Measurements from ENCODE around the gene ITPR2.
"Not testable (repeated sequence)": the region's sequence is repeated elsewhere in the genome, so short reads cannot be mapped to it uniquely, and the experiment has no call there.

Gene ITPR2

DNA sequence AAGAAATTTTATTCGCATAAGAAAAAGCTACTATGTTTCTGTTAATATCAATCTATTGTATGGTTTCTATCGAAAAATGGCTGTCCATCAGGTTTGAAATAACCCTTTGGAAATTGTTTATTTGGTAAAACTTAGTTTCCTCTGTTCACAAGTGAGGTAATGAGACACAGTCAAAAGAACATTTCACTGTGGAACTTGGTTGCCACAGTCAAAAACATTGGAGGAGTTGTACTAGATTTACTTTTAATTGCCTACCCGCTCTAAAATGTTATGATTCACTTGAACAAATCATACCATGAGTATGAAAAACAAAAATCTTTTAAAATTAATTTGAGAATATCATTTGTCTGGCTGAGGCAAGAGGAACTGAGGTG lies 46.5 kb downstream of the ITPR2 start:
- no peak for DNase-seq

DNA sequence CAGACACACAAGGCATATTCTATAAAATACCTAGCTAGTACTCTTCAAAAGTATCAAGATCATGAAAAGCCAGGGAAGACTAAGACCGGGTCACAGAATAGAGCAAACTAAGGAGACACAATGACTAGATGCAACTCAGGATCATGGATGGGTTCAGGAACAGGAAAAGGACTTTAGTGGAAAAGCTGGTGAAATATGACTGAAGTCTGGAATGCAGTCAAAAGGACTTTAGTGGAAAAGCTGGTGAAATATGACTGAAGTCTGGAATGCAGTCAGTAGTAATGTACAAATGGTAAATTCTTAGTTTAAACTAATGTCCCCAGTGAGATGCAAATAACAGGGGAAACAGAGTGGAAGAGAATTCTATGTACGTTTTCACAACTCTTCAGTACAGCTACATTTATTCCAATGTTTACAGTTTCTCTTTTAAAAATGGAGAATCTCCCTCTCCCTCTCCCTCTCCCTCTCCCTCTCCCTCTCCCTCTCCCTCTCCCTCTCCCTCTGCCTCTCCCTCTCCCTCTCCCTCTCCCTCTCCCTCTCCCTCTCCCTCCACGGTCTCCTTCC lies 49.1 kb downstream of the ITPR2 start:
- not testable (repeated sequence) for DNase-seq

DNA sequence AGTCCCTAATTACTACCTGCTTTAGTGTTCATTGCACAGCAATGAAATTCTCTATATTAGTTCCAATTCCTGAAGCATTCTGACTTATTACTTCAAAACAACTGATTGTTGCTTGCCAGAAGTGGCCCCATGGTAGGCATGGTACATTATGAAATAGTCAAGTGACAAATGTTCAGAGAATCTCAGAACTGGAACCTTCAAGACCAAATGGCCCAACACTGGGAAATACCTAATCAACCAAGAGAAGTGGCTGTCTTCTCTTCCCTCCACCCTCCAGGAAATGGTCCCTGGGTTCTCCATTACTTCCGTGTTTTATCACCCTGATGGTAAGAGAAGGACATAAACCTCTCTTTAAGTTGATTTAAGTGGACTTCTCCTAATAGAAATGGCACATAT lies 49.9 kb downstream of the ITPR2 start:
- no peak for DNase-seq

DNA sequence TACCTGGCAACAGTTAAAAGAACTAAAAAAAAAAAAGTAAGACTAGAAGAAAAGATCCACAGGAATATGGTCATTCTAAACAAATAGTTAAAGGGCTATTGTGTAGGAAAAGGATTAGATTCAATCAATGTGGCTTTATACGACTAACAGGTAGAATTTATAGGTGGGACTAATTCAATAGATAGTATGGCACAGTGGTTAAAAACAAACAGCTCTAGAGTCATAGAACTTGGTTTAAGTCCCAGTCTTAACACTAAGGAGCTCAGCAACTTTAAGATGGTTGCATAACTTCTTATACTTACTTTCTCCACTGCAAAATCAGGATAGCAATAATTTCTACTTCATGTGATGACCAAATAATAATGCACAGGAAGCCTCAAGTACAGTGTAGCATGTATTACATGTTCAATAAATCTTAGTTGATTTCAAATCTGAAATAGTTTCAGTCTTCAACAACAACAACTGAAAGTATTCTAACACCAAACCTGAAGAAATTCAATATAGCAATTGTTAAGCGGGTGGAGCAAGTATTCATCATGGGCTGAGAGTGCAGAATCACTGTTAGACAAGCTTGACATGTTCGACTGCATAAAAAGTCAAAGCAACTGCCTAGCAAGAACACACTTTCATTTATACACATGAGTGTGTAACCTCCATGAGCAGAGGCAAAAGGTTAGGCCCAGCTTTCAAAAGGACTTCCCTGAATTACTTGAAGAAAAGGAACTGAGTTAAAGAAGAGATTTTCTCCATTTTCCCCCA lies 50.4 kb downstream of the ITPR2 start:
- no peak for DNase-seq

DNA sequence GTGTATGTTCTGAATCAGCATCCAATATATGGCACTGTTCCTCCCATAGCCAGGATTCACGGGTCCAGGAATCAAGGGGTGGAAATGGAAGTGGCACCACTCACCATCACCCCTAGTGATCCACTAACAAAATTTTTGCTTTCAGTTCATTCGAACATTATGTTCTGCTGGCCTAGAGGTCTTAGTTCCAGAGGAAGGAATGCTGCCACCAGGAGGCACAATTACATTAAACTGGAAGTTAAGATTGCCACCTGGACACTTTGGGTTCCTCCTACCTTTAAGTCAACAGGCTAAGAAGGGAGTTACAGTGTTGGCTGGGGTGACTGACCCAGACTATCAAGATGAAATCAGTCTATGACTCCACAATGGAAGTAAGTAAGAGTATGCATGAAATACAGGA lies 52.3 kb downstream of the ITPR2 start:
- DNase-seq = not testable (repeated sequence)

DNA sequence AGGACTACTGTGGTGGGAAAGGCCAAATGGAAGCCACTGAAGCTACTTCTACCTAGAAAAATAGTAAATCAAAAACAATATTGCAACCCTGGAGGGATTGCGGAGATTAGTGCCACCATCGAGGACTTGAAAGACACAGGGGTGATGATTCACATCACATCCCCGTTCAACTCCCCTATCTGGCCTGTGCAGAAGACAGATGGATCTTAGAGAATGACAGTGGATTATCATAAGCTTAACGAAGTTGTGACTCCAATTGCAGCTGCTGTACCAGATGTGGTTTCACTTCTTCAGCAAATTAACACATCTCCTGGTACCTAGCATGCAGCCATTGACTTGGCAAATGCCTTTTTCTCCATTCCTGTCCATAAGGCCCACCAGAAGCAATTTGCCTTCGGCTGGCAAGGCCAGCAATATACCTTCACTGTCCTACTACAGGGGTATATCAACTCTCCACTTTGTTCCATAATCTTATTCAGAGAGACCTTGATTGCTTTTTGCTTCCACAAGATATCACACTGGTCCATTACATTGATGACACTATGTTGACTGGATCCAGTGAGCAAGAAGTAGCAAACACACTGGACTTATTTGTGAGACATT lies 54.7 kb downstream of the ITPR2 start:
- not testable (repeated sequence) for DNase-seq

DNA sequence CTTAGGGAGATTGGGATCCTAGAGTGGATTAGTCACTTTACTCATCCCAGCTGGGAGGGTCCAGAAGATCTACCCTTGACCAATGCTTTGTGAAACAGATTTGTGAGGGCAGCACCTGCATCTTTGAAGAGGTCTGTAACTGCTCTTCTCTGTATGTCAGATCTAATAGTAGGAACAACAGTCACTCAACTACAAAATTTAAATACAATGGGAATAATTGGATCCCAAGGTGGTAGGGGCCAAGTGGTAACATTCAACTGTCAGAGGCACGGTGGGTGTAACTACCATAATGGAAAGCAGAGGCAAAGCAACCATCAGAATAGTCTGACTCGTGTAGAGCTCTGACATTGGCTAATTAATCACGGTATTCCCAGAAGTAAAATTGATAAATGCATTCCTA lies 55.8 kb downstream of the ITPR2 start:
- no peak for DNase-seq

DNA sequence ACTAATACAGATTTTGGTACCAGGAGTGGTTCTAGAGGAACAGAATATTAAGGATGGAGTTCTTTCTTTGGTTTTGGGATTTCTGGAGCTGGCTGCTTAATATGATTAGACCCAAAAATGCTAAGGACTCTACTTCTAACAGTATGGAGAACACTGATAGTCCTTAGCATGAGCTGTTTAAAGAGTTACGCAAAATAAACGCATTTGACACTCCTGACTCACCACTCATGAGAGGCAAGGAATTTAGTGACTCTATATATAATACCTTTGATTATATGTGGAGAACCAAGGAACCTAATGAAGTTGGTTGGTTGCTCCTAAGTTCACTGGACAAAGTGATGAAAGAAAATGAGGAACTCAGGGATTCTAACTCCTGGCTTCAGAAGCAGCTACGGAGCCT lies 57.0 kb downstream of the ITPR2 start:
- DNase-seq = not testable (repeated sequence)

DNA sequence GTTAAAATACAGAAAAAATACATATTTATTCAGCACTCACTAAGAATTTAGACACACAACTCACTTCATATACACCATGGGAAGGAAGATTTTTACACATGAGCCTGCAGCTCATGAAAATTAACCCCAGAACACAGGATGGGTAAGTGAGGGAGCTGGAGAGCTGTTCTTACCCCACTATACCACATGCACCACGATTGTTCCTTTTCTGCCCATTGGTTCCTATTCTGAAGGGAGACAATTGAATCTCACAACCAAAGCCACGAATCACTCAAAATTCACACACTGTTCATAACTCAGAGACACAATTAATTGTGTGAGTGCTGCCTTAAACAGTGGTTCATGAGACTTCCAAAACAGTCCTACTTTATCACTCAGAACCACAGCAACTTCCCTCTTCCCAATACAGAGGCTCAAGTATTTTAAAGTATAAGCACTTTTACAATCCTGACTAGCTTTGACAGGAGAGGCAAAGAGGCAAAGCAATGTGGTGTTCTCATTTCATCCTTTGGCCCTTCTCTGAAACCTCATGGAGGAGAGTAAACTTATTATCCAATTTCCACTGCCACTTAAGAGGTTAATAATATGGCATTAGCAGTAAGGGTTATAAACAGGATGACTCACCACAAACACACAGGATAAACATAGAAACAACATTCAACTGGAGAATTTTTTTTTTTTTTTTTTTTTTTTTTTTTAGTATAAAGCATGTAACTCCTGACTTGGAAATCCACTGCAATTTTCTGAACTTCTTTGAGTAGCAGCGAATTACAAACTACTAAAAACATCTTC lies 59.5 kb downstream of the ITPR2 start:
- no peak for DNase-seq

DNA sequence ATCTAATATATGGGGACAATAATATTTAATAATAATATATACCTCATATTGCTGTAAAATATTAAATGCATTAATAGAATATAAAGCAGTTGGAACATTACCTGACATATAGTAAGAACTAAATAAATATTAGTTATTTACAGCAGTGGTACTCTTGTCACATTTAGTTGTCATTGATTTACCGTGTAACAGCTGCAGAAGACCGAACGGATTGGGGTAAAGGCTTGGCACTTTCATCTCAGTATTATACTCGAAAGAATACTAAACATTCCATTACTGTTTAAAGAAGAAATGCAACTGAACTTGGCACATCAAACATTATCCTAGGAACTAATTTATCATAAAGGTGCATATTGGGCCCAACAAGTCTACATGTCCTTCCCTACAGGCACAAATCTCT lies 61.1 kb downstream of the ITPR2 start:
- DNase-seq = no peak

DNA sequence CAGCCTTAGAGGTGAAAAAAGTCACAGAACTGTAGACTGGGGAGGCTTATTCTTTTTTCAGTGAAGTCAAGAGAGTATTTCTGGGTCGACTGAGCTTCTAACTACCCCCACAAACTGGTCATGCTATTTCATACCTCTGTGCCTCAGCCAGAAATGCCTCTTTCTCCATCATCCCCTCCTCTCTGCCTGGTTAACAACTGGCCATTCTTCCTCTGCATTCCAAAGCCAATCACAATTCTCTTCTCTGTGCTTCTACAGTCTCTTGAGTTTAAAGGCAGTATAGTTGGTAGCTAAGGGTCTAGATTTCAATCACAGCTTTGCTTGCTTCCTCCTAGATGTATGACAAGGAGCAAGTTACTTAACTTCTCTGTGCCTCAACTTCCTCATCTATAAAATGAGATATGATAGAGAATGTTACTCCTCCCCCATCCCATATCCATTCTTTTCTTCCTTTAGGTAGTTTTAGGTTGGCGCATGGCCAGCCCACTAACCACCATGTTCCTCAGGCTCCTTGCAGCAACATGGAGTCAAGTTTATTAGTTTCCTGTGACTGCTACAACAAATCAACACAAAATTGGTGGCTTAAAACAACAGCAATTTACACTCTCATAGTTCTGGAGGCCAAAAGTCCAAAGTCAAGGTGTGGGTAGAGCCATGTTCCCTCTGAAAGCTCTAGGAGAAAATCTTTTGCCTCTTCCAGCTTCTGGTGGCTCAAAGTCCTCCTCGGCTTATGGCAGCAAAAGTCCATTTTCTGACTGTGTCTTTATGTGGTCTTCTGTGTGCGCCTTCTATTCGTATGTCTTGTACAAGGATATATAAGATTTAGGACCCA lies 62.5 kb downstream of the ITPR2 start:
- no peak for DNase-seq

DNA sequence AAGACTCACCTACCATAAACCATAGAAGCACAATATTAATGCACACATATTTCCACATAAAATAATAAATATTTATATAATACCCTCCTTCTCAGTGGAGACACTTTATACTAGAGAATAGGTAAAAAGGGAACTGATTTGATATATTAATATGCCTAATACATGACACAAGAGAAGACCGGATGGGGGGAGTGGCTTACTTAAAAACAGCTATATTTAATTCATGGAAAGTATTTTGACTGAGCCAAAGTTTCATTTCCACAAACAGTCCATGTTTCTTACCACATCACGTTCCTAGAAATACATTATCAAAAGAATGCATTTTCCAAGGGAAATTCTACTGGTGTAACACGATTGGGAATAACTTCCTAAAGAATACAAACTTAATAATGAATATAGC lies 63.4 kb downstream of the ITPR2 start:
- no peak for DNase-seq

DNA sequence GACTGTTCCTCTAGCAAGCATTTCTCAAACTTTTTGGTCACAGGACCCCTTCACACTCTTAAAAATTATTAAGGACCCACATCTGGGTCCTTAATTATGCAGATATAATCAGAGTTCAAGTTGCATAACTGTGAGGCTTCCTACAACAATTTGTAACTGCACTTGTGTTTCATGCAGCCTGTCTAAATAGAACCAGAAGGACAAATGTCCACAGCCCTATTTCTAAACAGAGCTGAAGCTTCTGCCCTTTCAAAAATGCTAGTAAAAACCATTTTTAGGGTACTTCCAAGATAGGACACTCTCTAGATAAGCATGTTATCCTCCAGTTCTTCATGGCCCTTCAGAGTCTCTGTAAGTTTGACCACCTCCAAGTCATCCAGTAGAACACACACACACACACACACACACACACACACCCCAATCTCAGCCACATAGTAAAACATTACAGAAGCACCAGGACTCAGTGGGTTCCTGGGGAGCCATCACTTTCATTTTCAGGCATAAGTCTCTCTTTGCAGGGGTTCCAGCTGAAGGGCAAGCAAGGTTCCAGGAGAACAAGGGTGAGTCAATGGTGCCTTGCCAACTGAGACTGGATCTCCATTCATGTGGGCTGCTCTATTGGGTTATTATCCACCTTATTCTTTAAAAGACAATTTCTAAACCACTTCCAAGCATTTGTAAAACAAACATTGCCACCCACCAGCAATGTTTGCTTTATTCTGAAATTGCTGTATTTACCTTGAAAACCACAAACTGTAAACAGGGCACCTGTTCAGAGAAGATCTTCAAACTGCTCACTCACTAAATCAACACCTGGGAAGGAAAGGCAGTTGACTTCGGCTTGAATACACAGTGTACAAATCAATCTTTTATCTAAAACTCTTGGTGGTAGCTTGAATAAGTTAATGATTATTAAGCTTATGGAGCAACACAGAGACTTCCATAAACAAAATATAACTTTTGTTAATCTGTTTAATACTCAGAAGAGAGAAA lies 64.1 kb downstream of the ITPR2 start:
- DNase-seq = no peak

DNA sequence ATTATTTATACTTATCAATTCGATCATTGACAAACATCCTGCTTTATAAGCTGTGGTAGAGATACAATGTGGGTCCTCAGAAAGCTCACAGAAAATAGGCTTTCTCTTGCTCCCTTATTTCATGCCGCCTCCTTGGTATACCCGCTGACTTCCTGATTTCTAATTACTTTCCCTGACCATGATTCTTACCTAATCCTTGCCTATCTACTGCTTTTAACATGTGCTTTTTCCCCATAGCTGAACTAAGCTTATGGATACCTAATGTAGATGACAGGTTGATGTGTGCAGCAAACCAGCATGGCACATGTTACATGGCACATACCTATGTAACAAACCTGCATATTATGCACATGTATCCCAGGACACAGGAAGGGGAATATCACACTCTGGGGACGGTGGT lies 65.1 kb downstream of the ITPR2 start:
- no peak for DNase-seq

DNA sequence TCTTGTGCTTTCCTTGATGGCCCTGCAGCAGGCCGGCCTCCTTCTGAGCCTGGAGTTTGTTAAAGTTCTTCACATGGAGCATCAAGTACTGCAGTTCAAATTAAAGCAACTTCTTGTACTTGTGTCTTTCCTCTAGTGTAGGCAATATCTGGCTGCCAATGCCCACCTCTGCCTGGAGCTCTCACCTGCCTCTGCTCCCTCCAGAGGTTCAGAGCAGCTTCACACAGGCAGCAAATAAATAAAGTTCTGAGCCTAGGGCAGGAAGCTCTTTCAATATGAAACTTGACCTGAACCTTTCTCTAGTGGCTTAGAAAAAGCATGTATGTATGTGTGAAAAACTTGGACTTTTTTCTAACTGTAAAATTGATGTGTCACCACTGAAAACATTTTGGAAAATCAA lies 65.9 kb downstream of the ITPR2 start:
- DNase-seq = no peak

DNA sequence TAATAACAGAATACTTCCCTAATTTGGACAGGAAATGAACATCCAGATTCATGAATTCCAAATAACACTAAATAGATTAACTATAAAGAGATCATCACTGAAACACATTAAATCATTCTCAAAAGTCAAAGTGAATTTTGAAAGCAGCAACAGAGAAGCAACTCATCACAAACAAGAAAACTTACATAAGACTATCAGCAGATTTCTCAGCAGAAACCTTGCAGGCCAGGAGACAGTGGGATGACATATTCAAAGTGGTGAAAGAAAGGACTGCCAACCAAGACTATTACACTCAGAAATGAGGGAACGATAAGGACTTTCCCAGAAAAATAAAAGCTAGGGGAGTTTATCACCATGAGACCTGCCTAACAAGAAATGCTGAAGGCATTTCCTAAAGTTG lies 70.8 kb downstream of the ITPR2 start:
- DNase-seq = no peak

DNA sequence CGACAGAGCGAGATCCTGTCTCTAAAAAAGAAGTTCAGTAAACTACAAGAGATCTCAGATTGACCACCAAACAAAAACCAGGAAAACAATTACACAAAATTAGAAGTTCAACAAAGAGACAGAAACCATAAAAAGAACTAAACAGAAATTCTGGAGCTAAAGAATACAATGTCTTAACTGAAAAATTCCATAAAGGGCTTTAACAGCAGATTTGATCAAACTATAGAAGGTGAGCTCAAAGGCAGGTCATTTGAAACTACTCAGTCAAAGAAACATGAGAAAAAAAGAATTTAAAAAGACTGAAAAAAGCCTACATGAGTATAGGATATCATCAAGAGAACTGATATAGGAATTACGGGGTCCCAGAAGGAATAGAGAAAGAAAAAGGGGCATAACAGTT lies 71.2 kb downstream of the ITPR2 start:
- no peak for DNase-seq

DNA sequence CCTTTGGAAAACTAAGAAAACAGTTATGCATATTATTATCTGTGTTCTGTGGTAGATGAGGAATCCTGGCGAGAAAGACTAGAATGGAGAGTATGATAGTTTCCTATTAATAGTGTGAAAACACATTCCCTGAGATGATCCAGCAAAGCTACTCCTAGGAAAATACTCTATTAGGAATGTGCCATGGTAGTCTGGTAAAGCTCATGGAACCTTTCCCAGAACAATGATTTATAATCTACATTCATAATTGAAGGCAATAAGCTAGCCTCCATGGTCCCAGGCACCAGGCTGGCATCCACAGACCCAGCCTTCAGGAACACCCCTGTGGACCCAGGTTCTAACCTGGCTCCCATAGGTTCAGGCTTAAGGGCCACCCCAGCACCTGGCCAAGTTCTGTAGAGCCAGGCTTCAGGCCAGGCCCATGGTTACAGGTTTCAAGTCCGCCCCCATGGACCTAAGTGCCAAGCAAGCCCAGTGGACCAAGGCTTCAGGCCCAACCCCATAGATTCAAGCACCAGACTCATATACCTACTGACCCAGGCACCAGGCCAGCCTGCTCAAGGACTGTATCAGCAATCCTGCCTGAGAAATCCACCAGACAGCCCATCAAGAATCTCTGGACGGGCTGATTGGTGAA lies 72.2 kb downstream of the ITPR2 start:
- DNase-seq = no peak

DNA sequence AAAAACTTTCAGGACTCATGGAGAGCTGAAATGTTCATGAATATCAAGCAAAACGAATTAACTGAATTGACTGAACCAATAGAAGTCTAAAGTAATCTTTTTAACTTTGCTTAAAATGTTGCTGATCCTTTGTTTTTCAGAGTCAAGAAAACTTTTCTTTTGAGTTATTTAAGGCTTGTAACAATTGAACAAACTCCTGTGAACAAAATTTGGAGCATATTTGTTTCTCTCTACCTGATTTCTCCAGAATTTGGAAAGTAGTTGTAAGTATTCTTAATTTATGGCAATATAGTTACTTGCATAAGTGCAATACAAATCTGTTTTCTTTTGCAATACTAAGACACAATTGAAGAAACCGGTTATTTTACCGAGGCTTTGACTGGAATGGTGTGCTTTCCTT lies 77.6 kb downstream of the ITPR2 start:
- DNase-seq = not testable (repeated sequence)

DNA sequence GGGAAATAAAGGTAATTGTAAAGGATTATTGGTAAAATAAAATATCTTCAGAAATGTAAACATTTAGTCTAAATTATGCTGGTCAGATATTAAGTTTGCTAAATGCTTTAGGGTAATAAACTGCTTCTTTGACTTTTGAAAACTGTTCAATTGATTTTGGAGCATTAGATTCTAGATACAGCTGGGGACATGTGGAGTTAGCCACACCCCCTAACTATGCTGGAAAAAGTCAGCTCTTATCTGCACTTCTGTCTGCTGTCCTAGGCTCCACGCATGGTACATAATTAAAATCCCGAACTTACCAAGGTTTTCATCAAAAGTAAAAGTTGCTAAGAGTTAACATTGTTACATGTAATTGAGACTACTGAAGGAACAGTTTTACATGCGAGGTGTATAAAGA lies 78.8 kb downstream of the ITPR2 start:
- no peak for DNase-seq

DNA sequence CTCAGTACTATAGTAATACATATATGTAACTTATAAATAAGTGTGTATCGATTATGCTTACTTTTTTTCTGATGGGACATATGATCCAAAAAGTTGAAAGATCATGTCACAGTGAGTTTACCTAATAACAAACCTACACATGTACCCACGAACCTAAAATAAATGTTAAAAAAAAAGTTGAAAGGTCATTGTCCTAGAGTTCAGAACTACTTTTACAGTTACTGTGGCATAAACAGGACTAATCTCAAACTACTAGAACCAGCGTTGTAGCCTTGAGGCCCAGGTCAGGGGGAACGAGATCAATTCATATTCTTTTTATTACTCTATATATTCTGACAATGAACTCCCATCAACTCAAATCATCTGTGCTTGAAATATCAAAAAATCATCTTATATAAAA lies 81.8 kb downstream of the ITPR2 start:
- no peak for DNase-seq
